ENCODE measurements around the gene MAP6. TPM values are rescaled to one million over a fixed set of nuclear protein-coding genes. Genes with fewer than 3 reads are reported as not detected.
A peak's percentile ranks its signal among the peaks of the same experiment; 100 is the strongest.

MAP6 gene
- total and polyA plus RNA-seq, 12 donors, result 11.4 to 56.0 (median 22.6) TPM

DNA sequence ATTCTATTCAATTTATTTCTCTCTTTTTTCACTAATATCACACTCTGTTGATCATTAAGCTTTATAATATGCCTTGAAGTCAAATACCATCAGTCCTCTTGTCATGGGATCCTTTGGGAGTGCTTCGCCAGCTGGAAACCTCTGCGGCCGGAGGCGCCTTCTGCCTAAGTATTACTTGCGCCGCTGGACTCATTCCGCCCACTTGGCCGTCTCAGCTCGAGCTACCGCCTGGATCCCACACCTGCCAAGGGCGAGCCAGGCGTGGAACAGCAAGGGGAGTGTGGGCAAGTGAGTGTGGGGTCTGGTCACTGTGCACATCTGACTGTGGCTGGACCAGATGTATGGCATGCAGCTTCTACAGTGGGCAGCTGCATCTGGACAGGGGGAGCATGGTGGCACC, 9.1 kb upstream of the MAP6 start:
- Histone ChIP-seq H3K4me3 (no peak overlapping the region), H3K4me1 (replicated peaks in 1 of 2) (no peaks in the 10 kb centered on the region), H3K9me3 (replicated peaks in 1 of 3) (no peaks in the 10 kb centered on the region), H3K27me3 (no peaks in the 10 kb centered on the region), H3K27ac (no peak overlapping the region), H3K36me3 (replicated peaks in 1 of 2) (no peaks in the 10 kb centered on the region)
- DNase-seq, result no peak
- TF ChIP-seq POLR2A (IDR thresholded peaks at IDR 0.05) (no peak), CTCF (IDR thresholded peaks at IDR 0.05) (no peak)
- WGBS, 4 donors, result 84 to 87% (median 84%) methylated on average over 12 of the region's 12 CpGs
- intact Hi-C loops (cut with DNase I), result no loop called here

- no peaks in the 10 kb centered on the region for H3K36me3 ChIP-seq (replicated peaks in 1 of 2)
- no peak overlapping the region for H3K27ac ChIP-seq
- H3K27me3 ChIP-seq, result no peaks in the 10 kb centered on the region
- no peaks in the 10 kb centered on the region for H3K9me3 ChIP-seq (replicated peaks in 1 of 3)
- H3K4me3 ChIP-seq, result no peak overlapping the region
- 82 to 92% (median 89%) methylated on average over 1 of the region's 1 CpG for WGBS, 4 donors
- intact Hi-C loops (cut with DNase I), result no loop called here
- no peak for DNase-seq
- TF ChIP-seq POLR2A (IDR thresholded peaks at IDR 0.05), result no peak
- no peak for TF ChIP-seq CTCF (IDR thresholded peaks at IDR 0.05)
- H3K4me1 ChIP-seq (replicated peaks in 1 of 2), result no peaks in the 10 kb centered on the region
These were observed 8.4 kb upstream of the MAP6 start for GRCh38 chr11:75677275-75677674.

DNA sequence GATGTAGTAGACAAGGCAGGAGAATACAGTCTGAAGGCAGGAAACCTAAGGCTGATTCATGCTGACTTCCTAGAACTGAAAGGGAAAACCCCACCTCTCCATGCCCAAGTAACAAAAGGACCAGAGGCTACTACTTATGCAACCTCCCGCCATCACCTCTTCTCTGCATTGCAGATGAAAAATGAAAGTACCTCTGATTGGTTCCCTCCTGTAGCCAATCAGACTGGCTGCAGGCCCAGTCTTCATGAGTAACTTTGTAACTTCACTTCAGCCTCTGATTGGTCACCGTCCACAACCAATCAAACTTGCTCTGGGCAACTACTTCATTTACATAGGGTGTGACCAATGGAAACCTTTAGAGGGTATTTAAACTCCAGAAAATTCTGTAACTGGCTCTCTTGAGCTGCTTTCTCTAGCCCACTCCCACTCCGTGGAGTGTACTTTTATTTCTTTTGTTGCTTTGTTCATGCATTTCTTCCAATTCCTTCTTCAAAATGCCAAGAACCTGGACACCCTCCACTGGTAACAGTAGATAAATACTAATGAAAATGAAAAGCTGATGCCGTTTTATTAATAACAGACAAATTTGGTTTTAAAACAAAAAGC, 5.2 kb upstream of the MAP6 start:
- no peaks in the 10 kb centered on the region for H3K9me3 ChIP-seq (replicated peaks in 1 of 3)
- peak in 5 of 7 donors; percentile 22 to 63 (median 34) for DNase-seq
- no peaks in the 10 kb centered on the region for H3K36me3 ChIP-seq (replicated peaks in 1 of 2)
- H3K4me1 ChIP-seq (replicated peaks in 1 of 2), result no peaks in the 10 kb centered on the region
- H3K4me3 ChIP-seq, result no peak overlapping the region
- WGBS, 4 donors, result 89 to 95% (median 91%) methylated on average over 4 of the region's 4 CpGs
- H3K27me3 ChIP-seq, result no peaks in the 10 kb centered on the region
- H3K27ac ChIP-seq, result no peak overlapping the region
- TF ChIP-seq CTCF (IDR thresholded peaks at IDR 0.05) (no peak), POLR2A (IDR thresholded peaks at IDR 0.05) (no peak)
- intact Hi-C loops (cut with DNase I), result no loop called here

GRCh38 chr11:75667831-75668450, 897 bp downstream of the MAP6 start:
- 0 to 3% (median 1%) methylated on average over 6 to 73 of the region's 73 CpGs for WGBS, 4 donors
- intact Hi-C loops (cut with DNase I), result loop anchor here in 1 of 2 donors (10.0 kb wide), 1 partner anchor 73 kb away; no protein-coding TSS in a partner anchor
- H3K9me3 ChIP-seq (replicated peaks in 1 of 3), result no peaks in the 10 kb centered on the region
- H3K4me3 ChIP-seq, result peak overlapping the region in 3 of 4 donors; percentile 31 to 78 (median 55)
- peak; percentile 65 to 84 (median 79) for DNase-seq
- H3K4me1 ChIP-seq (replicated peaks in 1 of 2), result peaks cover 11 to 15% of the 10 kb centered on the region in 2 donors
- H3K36me3 ChIP-seq (replicated peaks in 1 of 2), result no peaks in the 10 kb centered on the region
- no peaks in the 10 kb centered on the region for H3K27me3 ChIP-seq
- H3K27ac ChIP-seq, result peak overlapping the region in 4 of 5 donors; percentile 25 to 85 (median 78)
- no peak for TF ChIP-seq CTCF (IDR thresholded peaks at IDR 0.05)
- TF ChIP-seq POLR2A (IDR thresholded peaks at IDR 0.05), result peak in 1 of 2 donors; percentile 25

All from adrenal gland (tissue), 12 donors.